Activated T-helper 1 cell treated with anti-CD3 and anti-CD28 coated beads, Interleukin-12 subunit alpha, Interleukin-12 subunit beta, Interleukin-2, Interleukin-4 antibody, amounts not matched to agents 30 ng/mL and 10 ng/mL and 1 ng/mL, durations not matched to agents 14 hours and 24 hours and 36 hours (primary cell): ENCODE results near the gene ATG2A. TPM values are rescaled to one million over a fixed set of nuclear protein-coding genes. Genes with fewer than 3 reads are reported as not detected.

ENCODE experiments used
- DNase-seq: peaks from one replicate; pipeline ENCODE4 v3.0.0; 2021; ENCODE audit warnings: low spot score
- H3K27ac Mint-ChIP-seq: one replicate; pipeline ENCODE4 v1.8.0; 2021; ENCODE audit warnings: mild to moderate bottlenecking, mixed read lengths
- H3K27me3 Mint-ChIP-seq: one replicate; pipeline ENCODE4 v1.8.0; 2022; ENCODE audit warnings: mild to moderate bottlenecking, moderate library complexity, mixed read lengths; ENCODE audit not compliant: insufficient read depth
- H3K36me3 Mint-ChIP-seq: one replicate; pipeline ENCODE4 v1.8.0; 2021; ENCODE audit warnings: low read depth, mixed read lengths
- H3K4me1 Mint-ChIP-seq: one replicate; pipeline ENCODE4 v1.8.0; 2021; ENCODE audit warnings: low read depth, mixed read lengths
- H3K4me3 Mint-ChIP-seq: one replicate; pipeline ENCODE4 v1.8.0; 2021; ENCODE audit warnings: mild to moderate bottlenecking, moderate library complexity, mixed read lengths
- H3K9me3 Mint-ChIP-seq: one replicate; pipeline ENCODE4 v1.8.0; 2021; ENCODE audit warnings: mixed read lengths
- intact Hi-C: fragments of 100-400 bp; cut with micrococcal nuclease; formaldehyde crosslinking; loops from one replicate; pipeline ENCODE4 v1.15.1; 2024
- total RNA-seq: library from RNA; stranded (reverse); gene quantifications from 2 replicates; pipeline ENCODE4 v1.2.3, GENCODE V29; 2022

ATG2A gene
- total RNA-seq = 24.6 and 24.9 TPM in 2 replicates

DNA sequence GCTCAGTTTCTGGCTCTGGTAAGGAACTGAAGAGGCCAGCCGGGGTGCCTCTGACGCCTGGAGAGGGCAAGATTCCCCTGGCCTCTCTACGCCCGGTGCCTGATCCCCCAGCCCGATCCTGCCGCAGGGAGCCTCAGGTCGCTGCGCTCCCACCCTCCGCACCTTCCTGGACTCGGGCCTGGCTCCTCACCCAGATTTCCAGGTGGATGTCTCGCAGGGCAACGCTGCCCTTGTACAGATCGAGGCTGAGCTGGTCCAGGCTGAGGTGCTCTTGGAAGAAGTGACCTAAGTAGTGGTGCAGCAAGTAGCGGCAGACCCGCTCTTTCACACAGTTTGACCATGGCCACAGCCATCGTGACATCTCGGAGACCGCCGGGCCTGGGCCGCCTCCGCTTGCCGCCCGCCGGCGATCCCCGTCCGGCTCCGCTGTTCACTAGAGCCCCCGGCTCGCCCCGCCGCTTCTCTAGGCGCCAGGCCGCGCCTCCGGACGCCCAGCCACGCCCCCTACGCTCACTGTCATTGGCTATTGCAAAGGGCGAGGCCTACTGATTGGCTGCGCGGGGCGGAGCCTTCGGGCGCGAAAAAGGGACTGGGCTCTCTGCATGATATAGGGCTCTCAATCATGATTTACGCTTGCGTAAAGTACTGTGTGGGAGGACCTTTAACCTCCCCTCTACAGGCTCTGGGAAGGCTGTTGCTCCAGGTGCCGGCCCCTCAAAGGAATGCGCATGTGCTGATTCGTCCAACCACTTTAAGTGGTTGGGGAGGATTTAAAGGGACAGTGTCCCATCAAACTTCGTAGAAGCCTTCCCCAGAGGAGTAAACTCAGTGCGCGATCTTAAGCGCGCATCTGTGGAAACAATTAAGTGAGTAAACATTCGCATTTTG lies at the start of gene ATG2A:
Gene ATG2A, minus strand, starts transcription at position 435 of the 888 bp plus-strand sequence. Its CDS starts 74 bp downstream, at position 361.
- H3K36me3 Mint-ChIP-seq = peaks cover 7% of the 10 kb centered on the region
- no peaks in the 10 kb centered on the region for H3K9me3 Mint-ChIP-seq
- no peaks in the 10 kb centered on the region for H3K27me3 Mint-ChIP-seq
- intact Hi-C loops = loop anchor here (1.0 to 5.0 kb wide), 17 partner anchors 7 to 655 kb away; partner anchors contain the start of genes ARL2, CDCA5, EHD1 and FAM89B
- H3K4me1 Mint-ChIP-seq = peaks cover 20% of the 10 kb centered on the region
- peak within 1 kb of the TSS; percentile 88 for H3K4me3 Mint-ChIP-seq
- DNase-seq = peak; percentile 99
- H3K27ac Mint-ChIP-seq = peak within 1 kb of the TSS; percentile 82

DNA sequence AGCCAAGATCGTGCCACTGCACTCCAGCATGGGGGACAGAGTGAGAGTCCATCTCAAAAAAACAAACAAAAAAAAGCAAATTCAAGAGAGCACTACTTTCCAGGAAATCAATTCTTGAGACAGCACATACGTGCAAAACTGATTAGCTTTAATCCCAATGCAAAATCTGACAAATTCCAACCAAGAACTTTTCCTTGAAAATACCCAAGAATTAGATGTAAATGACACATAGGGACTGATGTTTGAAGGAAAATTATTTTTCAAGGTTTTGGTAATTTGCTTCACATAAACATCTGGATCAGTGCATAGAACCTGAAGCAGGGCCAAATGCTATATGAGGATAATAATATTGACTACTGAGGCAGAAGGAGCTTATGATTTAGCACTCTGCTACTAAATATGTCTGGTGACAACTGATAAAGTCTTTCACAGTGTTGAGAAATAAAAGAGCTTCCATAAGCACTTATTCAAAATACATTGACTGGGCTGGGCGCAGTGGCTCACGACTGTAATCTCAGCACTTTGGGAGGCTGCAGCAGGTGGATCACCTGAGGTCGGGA lies 46.1 kb upstream of the ATG2A start:
- no peaks in the 10 kb centered on the region for H3K9me3 Mint-ChIP-seq
- H3K4me3 Mint-ChIP-seq = no peak overlapping the region
- DNase-seq = no peak
- intact Hi-C loops = no loop called here
- no peak overlapping the region for H3K27ac Mint-ChIP-seq
- H3K27me3 Mint-ChIP-seq = peaks cover 9% of the 10 kb centered on the region
- no peaks in the 10 kb centered on the region for H3K36me3 Mint-ChIP-seq
- peaks cover 16% of the 10 kb centered on the region for H3K4me1 Mint-ChIP-seq

- no peaks in the 10 kb centered on the region for H3K9me3 Mint-ChIP-seq
- H3K4me1 Mint-ChIP-seq = peaks cover 9% of the 10 kb centered on the region
- H3K36me3 Mint-ChIP-seq = no peaks in the 10 kb centered on the region
- no peak for DNase-seq
- no peak overlapping the region for H3K27ac Mint-ChIP-seq
- no peak overlapping the region for H3K4me3 Mint-ChIP-seq
- H3K27me3 Mint-ChIP-seq = peaks cover 9% of the 10 kb centered on the region
- intact Hi-C loops = no loop called here
These were observed 43.7 kb upstream of the ATG2A start for GRCh38 chr11:64960719-64961118.

DNA sequence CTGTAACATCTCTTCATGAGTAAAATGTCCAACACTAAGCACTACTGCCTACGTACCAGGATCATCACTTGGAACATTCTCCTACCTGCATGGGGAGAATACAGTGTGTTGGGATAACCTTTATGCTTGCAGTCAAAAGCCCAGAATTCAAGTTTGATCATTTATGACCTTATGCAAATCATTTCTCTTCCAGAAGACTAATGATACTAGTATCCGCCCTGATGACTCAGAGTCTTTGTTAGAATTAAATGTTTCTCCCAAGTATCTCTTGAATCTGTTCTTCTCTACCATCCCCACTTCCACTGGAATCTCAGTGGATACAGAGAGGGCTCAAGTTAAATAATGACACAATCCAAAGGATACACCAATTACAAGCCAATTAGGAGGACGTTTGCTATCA lies 42.5 kb upstream of the ATG2A start:
- Mint-ChIP-seq H3K4me1 (no peaks in the 10 kb centered on the region), H3K4me3 (no peak overlapping the region), H3K9me3 (no peaks in the 10 kb centered on the region), H3K36me3 (no peaks in the 10 kb centered on the region), H3K27me3 (peaks cover 16% of the 10 kb centered on the region), H3K27ac (no peak overlapping the region)
- no peak for DNase-seq
- intact Hi-C loops = no loop called here

DNA sequence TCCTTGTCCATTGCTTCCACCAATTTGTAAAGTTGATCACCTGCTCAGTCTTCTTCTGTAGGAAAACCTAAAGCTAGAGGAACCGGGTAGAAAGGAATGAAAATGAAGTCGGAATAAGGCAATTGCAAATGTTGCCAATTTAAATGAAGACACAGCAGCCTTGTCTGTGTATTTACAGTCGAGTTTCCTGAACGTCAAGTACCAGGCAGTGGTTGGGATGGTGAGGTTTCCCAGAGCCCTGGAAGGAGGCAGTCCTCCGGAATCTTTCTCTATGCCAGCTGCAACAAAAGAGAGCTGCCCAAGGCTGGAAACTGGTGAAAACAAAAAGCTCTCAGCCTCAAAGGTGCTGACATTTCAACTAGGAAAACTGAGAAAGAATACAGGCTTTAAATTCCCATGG lies 37.2 kb upstream of the ATG2A start:
- Mint-ChIP-seq H3K9me3 (no peaks in the 10 kb centered on the region), H3K4me3 (no peak overlapping the region), H3K27ac (no peak overlapping the region), H3K4me1 (no peaks in the 10 kb centered on the region), H3K36me3 (no peaks in the 10 kb centered on the region), H3K27me3 (peaks cover 16% of the 10 kb centered on the region)
- intact Hi-C loops = no loop called here
- DNase-seq = no peak

GRCh38 chr11:64951529-64951928 lies 34.5 kb upstream of the ATG2A start:
- intact Hi-C loops = no loop called here
- H3K27ac Mint-ChIP-seq = no peak overlapping the region
- no peaks in the 10 kb centered on the region for H3K9me3 Mint-ChIP-seq
- no peaks in the 10 kb centered on the region for H3K36me3 Mint-ChIP-seq
- peaks cover 21% of the 10 kb centered on the region for H3K27me3 Mint-ChIP-seq
- DNase-seq = no peak
- H3K4me1 Mint-ChIP-seq = no peaks in the 10 kb centered on the region
- no peak overlapping the region for H3K4me3 Mint-ChIP-seq

- Mint-ChIP-seq H3K9me3 (no peaks in the 10 kb centered on the region), H3K27ac (no peak overlapping the region), H3K36me3 (no peaks in the 10 kb centered on the region), H3K4me1 (no peaks in the 10 kb centered on the region), H3K27me3 (peaks cover 33% of the 10 kb centered on the region), H3K4me3 (no peak overlapping the region)
- no peak for DNase-seq
- intact Hi-C loops = no loop called here
These were observed 30.3 kb upstream of the ATG2A start for GRCh38 chr11:64947208-64947814.

GRCh38 chr11:64936539-64936938 lies 19.5 kb upstream of the ATG2A start:
- intact Hi-C loops = no loop called here
- no peaks in the 10 kb centered on the region for H3K4me1 Mint-ChIP-seq
- H3K27me3 Mint-ChIP-seq = peaks cover 9% of the 10 kb centered on the region
- peaks cover 3% of the 10 kb centered on the region for H3K36me3 Mint-ChIP-seq
- no peaks in the 10 kb centered on the region for H3K9me3 Mint-ChIP-seq
- H3K27ac Mint-ChIP-seq = no peak overlapping the region
- DNase-seq = no peak
- no peak overlapping the region for H3K4me3 Mint-ChIP-seq

- Mint-ChIP-seq H3K36me3 (peaks cover 10% of the 10 kb centered on the region), H3K27me3 (peaks cover 4% of the 10 kb centered on the region), H3K4me3 (no peak within 1 kb of the TSS), H3K4me1 (no peaks in the 10 kb centered on the region), H3K27ac (no peak within 1 kb of the TSS), H3K9me3 (no peaks in the 10 kb centered on the region)
- DNase-seq = no peak
- intact Hi-C loops = no loop called here
These were observed 18.5 kb upstream of the ATG2A start, which contains the start of gene GPHA2 for GRCh38 chr11:64935359-64936081. GPHA2 (minus strand) TSS chr11:64935893; CDS start chr11:64935460, 433 bp downstream.

DNA sequence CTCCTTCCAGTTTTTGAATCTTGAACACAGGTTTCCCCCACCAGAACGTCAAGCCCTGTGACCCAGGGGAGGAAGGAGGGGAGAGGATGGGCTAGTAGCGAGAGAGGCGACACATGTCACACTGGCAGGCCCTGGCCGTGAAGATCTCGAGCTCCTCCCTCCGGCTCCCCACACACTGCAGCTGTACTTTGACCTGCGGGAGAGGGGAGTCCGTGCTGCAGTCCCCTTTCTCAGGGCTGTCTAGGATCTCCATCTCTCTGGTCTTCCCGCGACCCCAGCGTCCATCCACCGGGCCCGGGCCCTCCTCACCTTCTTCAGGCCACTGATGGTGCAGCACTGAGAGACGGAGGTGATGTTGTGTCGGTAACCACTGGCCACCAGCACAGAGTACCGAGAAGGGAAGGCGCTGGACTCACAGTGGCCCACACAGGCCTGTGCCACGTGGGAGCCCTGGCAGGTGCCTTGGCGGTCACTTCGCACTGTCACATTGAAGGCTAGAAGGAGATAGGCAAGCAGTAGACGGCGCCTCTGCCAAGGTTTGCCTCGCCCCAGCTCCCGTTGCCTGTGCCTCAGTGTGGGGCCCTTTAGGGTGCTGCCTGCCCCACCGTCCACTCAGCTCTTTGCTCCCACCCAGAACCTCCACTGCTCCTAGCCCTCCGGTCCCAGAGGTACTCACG lies 17.8 kb upstream of the ATG2A start:
- Mint-ChIP-seq H3K27me3 (peaks cover 2% of the 10 kb centered on the region), H3K27ac (no peak overlapping the region), H3K36me3 (peaks cover 16% of the 10 kb centered on the region), H3K4me3 (no peak overlapping the region), H3K9me3 (no peaks in the 10 kb centered on the region), H3K4me1 (no peaks in the 10 kb centered on the region)
- intact Hi-C loops = no loop called here
- DNase-seq = no peak

DNA sequence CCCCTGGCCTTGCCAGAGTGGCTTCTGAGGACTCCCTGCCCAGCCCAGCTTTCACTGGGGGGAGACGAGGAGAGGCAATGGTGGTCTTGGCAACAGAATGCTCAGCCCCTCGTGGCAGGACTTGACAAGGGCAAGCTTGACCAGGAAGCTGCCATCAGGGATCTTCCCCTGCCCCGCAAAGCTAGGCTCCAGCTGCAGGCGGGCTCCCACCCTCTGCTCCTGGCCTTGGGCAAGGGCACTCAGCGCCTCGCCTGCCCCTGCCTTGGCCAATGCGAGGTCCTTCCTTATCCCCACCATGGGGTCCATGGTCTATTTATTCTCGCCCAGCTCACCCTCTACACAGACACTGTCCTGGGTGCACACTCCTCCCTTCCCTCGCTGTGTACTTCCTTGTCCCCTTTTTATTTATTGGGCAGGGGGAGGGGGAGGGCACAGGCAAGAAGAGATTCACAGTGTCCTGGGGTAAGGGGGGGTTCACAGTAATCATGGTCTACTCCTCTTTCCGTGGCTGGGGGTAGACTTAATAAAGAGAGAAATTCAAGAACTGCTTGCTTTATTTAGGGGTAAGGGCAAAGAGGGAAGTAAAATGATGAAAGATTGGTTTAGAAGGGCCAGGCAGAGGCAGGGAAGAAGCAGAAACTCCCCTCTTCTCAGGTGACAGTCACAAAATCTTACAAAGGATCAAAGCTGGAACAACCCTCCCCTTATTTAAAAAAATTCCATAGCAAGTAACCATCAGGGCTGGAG lies 17.1 kb upstream of the ATG2A start:
- Mint-ChIP-seq H3K27me3 (peaks cover 2% of the 10 kb centered on the region), H3K36me3 (peaks cover 17% of the 10 kb centered on the region), H3K27ac (no peak overlapping the region), H3K4me1 (no peaks in the 10 kb centered on the region), H3K4me3 (no peak overlapping the region), H3K9me3 (no peaks in the 10 kb centered on the region)
- intact Hi-C loops = no loop called here
- DNase-seq = no peak
